H1 (cell line): ENCODE measurements around the gene CRYGB. TPM values are rescaled to one million over a fixed set of nuclear protein-coding genes. Genes with fewer than 3 reads are reported as not detected.

Experiments used
- BCL11A ChIP-seq, 2 experiments: IDR thresholded peaks; one replicate each; pipeline ENCODE4 v1.6.1; 2011; ENCODE audit warnings: low read depth in 2 of 2, low read length in 2 of 2, mild to moderate bottlenecking in 2 of 2
- CREB1 ChIP-seq: IDR thresholded peaks from 2 replicates; pipeline ENCODE4 v1.6.1; 2012; ENCODE audit warnings: inconsistent platforms
- EZH2 ChIP-seq: fragments of 200-600 bp; sonication (generic); IDR thresholded peaks from 2 replicates; pipeline ENCODE4 v1.7.1; 2012; ENCODE audit warnings: low read depth, mild to moderate bottlenecking, moderate library complexity, low read length, inconsistent platforms; ENCODE audit not compliant: severe bottlenecking
- GTF2F1 ChIP-seq: IDR thresholded peaks from 2 replicates; pipeline ENCODE4 v1.6.1; 2012; ENCODE audit warnings: low read depth, low read length, improper control_type of control experiment, borderline replicate concordance
- HDAC6 ChIP-seq: IDR thresholded peaks from one replicate; pipeline ENCODE4 v1.7.1; 2012; ENCODE audit warnings: low read depth, mild to moderate bottlenecking, inconsistent platforms, low read length, moderate library complexity
- MAFK ChIP-seq: IDR thresholded peaks from 2 replicates; pipeline ENCODE4 v1.6.1; 2012; ENCODE audit warnings: low read depth, mild to moderate bottlenecking, improper control_type of control experiment, low read length
- NANOG ChIP-seq: IDR thresholded peaks from 2 replicates; pipeline ENCODE4 v1.6.1; 2011; ENCODE audit warnings: low read length, low read depth, mild to moderate bottlenecking, inconsistent platforms; ENCODE audit not compliant: insufficient read depth, poor library complexity, severe bottlenecking
- PHF8 ChIP-seq: fragments of 200-600 bp; sonication (generic); conservative IDR thresholded peaks from 2 replicates; pipeline ENCODE4 v1.7.1; 2012; ENCODE audit warnings: low read depth, mild to moderate bottlenecking, inconsistent platforms, low read length, moderate library complexity
- RBBP5 ChIP-seq: IDR thresholded peaks from 2 replicates; pipeline ENCODE4 v1.7.1; 2012; ENCODE audit warnings: low read depth, mild to moderate bottlenecking, inconsistent platforms, low read length, moderate library complexity, borderline replicate concordance
- polyA plus RNA-seq, 7 experiments: library from polyadenylated mRNA; depleted of rRNA in 3 of 7; stranded (reverse) in 5 of 7; unstranded in 2 of 7; fragments of >200 nt in 5 of 7; fragments of 200-250 nt in 2 of 7; gene quantifications; 1 replicate in 5 of 7; 2 replicates in 1 of 7; 4 replicates in 1 of 7; pipeline versions ENCODE4 v1.2.1 to v1.2.3, GENCODE V29; 2011 to 2013; ENCODE audit warnings: missing spikeins in 2 of 7, mixed read lengths in 2 of 7
- total RNA-seq: library from RNA; stranded (reverse); fragmentation: NEBNext Ultra II Directional; extraction: Animal tissue kit (Norgen Biotek cat#: 25700); gene quantifications from 2 replicates; pipeline ENCODE4 v1.2.1, GENCODE V29; 2021
- TF ChIP-seq, protein P1 (sequence below): fragments of 300-600 bp; sonication (generic); IDR thresholded peaks from 2 replicates; pipeline ENCODE4 v1.7.1; 2012; ENCODE audit warnings: low read length, moderate library complexity, mild to moderate bottlenecking, inconsistent platforms; ENCODE audit not compliant: insufficient replicate concordance
- TF ChIP-seq, protein P2 (sequence below): IDR thresholded peaks from 2 replicates; pipeline ENCODE4 v1.6.1; 2012; ENCODE audit warnings: inconsistent platforms

Gene CRYGB
- total and polyA plus RNA-seq, 2 of the 8 experiments (the other 6 are each of a cell fraction or from before 2014, with no cell fraction given): 0.38 TPM; not detected in 1

DNA sequence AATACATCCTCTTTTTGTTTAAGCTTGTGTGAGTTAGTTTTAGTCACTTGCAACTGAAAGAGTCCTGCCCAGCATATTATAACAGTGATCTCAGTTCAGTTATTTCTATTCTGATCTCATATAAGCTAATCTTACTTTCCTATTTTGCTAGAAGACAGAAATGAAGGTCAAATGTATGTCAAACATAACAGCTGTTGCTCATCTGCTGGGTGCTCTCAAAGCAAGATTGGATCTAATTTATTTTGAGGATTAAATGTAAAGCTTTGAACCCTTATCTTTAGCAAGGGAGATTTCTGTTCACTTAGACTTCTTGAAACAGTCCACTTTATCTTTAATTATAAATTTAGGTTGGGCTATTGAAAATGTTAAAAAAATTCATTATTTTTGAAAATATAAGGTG, 52.8 kb downstream of the CRYGB start (continued):
- TF ChIP-seq, protein P1, sequence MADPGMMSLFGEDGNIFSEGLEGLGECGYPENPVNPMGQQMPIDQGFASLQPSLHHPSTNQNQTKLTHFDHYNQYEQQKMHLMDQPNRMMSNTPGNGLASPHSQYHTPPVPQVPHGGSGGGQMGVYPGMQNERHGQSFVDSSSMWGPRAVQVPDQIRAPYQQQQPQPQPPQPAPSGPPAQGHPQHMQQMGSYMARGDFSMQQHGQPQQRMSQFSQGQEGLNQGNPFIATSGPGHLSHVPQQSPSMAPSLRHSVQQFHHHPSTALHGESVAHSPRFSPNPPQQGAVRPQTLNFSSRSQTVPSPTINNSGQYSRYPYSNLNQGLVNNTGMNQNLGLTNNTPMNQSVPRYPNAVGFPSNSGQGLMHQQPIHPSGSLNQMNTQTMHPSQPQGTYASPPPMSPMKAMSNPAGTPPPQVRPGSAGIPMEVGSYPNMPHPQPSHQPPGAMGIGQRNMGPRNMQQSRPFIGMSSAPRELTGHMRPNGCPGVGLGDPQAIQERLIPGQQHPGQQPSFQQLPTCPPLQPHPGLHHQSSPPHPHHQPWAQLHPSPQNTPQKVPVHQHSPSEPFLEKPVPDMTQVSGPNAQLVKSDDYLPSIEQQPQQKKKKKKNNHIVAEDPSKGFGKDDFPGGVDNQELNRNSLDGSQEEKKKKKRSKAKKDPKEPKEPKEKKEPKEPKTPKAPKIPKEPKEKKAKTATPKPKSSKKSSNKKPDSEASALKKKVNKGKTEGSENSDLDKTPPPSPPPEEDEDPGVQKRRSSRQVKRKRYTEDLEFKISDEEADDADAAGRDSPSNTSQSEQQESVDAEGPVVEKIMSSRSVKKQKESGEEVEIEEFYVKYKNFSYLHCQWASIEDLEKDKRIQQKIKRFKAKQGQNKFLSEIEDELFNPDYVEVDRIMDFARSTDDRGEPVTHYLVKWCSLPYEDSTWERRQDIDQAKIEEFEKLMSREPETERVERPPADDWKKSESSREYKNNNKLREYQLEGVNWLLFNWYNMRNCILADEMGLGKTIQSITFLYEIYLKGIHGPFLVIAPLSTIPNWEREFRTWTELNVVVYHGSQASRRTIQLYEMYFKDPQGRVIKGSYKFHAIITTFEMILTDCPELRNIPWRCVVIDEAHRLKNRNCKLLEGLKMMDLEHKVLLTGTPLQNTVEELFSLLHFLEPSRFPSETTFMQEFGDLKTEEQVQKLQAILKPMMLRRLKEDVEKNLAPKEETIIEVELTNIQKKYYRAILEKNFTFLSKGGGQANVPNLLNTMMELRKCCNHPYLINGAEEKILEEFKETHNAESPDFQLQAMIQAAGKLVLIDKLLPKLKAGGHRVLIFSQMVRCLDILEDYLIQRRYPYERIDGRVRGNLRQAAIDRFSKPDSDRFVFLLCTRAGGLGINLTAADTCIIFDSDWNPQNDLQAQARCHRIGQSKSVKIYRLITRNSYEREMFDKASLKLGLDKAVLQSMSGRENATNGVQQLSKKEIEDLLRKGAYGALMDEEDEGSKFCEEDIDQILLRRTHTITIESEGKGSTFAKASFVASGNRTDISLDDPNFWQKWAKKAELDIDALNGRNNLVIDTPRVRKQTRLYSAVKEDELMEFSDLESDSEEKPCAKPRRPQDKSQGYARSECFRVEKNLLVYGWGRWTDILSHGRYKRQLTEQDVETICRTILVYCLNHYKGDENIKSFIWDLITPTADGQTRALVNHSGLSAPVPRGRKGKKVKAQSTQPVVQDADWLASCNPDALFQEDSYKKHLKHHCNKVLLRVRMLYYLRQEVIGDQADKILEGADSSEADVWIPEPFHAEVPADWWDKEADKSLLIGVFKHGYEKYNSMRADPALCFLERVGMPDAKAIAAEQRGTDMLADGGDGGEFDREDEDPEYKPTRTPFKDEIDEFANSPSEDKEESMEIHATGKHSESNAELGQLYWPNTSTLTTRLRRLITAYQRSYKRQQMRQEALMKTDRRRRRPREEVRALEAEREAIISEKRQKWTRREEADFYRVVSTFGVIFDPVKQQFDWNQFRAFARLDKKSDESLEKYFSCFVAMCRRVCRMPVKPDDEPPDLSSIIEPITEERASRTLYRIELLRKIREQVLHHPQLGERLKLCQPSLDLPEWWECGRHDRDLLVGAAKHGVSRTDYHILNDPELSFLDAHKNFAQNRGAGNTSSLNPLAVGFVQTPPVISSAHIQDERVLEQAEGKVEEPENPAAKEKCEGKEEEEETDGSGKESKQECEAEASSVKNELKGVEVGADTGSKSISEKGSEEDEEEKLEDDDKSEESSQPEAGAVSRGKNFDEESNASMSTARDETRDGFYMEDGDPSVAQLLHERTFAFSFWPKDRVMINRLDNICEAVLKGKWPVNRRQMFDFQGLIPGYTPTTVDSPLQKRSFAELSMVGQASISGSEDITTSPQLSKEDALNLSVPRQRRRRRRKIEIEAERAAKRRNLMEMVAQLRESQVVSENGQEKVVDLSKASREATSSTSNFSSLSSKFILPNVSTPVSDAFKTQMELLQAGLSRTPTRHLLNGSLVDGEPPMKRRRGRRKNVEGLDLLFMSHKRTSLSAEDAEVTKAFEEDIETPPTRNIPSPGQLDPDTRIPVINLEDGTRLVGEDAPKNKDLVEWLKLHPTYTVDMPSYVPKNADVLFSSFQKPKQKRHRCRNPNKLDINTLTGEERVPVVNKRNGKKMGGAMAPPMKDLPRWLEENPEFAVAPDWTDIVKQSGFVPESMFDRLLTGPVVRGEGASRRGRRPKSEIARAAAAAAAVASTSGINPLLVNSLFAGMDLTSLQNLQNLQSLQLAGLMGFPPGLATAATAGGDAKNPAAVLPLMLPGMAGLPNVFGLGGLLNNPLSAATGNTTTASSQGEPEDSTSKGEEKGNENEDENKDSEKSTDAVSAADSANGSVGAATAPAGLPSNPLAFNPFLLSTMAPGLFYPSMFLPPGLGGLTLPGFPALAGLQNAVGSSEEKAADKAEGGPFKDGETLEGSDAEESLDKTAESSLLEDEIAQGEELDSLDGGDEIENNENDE: no peak
- TF ChIP-seq, protein P2, sequence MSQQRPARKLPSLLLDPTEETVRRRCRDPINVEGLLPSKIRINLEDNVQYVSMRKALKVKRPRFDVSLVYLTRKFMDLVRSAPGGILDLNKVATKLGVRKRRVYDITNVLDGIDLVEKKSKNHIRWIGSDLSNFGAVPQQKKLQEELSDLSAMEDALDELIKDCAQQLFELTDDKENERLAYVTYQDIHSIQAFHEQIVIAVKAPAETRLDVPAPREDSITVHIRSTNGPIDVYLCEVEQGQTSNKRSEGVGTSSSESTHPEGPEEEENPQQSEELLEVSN: no peak
- TF ChIP-seq RBBP5 (no peak), CREB1 (no peak), PHF8 (no peak), EZH2 (no peak), HDAC6 (no peak), NANOG (no peak), GTF2F1 (no peak), MAFK (no peak), BCL11A (IDR thresholded peaks at IDR 0.05; ENCODE audit: low read depth in 2 of 2, low read length in 2 of 2) (no peak)
